IMR-90 (cell line): ENCODE data around the gene MROH2B.

Source experiments
- CTCF ChIP-seq: conservative IDR thresholded peaks from 2 replicates; pipeline ENCODE4 v1.5.1; 2012; ENCODE audit warnings: mild to moderate bottlenecking, low read depth, low read length, improper control_type of control experiment
- POLR2A ChIP-seq: IDR thresholded peaks from 2 replicates; pipeline ENCODE4 v1.6.1; 2012; ENCODE audit warnings: mild to moderate bottlenecking, low read depth, low read length
- RAD21 ChIP-seq: IDR thresholded peaks from 2 replicates; pipeline ENCODE4 v1.6.1; 2012; ENCODE audit warnings: low read length, improper control_type of control experiment
- SMC3 ChIP-seq: fragments of 150-350 bp; IDR thresholded peaks from 2 replicates; pipeline ENCODE4 v1.6.1; 2016; ENCODE audit warnings: low read depth, mild to moderate bottlenecking, antibody characterized with exemption, low read length, moderate library complexity
- TF ChIP-seq, protein P1 (sequence below): fragments of 150-350 bp; IDR thresholded peaks from 2 replicates; pipeline ENCODE4 v1.6.1; 2016; ENCODE audit warnings: low read depth, mild to moderate bottlenecking, low read length, moderate library complexity, borderline replicate concordance

- TF ChIP-seq CTCF (no peak), POLR2A (no peak), RAD21 (no peak), SMC3 (no peak)
- TF ChIP-seq, protein P1, sequence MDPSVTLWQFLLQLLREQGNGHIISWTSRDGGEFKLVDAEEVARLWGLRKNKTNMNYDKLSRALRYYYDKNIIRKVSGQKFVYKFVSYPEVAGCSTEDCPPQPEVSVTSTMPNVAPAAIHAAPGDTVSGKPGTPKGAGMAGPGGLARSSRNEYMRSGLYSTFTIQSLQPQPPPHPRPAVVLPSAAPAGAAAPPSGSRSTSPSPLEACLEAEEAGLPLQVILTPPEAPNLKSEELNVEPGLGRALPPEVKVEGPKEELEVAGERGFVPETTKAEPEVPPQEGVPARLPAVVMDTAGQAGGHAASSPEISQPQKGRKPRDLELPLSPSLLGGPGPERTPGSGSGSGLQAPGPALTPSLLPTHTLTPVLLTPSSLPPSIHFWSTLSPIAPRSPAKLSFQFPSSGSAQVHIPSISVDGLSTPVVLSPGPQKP: no peak
Measured at GRCh38 chr5:41071975-41072374, 833 bp upstream of the MROH2B start.
